ENCODE measurements around the gene FAIM. TPM values are rescaled to one million over a fixed set of nuclear protein-coding genes. Genes with fewer than 3 reads are reported as not detected.

The FAIM gene
- polyA plus RNA-seq, 1 donor, result 14.4 TPM

DNA sequence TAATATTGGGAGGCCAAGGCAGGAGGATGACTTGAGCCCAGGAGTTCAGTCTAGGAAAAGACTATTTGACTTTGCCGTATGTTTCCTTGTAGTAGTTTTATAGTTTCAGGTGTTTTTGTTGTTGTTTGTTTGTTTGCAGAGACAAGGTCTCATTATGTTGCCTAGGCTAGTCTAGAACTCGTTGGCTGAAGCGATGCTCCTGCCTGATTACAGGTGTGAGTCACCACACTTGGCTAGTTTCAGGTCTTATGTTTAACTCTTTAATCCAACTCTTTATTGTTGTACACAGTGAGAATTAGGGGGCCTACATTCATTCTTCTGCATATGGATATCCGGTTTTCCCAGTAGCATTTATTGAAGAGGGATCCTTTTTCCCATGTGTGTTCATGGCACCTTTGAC lies 32.0 kb downstream of the FAIM start:
- 89% methylated on average over 3 of the region's 4 CpGs for WGBS (ENCODE audit: insufficient coverage, low lambda C conversion rate)
- H3K4me3 ChIP-seq (ENCODE audit: low read length), result no peak overlapping the region
- no peaks in the 10 kb centered on the region for H3K4me1 ChIP-seq (ENCODE audit: control insufficient read depth, insufficient read depth, low read length)
- no peaks in the 10 kb centered on the region for H3K36me3 ChIP-seq (ENCODE audit: control insufficient read depth, insufficient read depth, low read length)
- H3K27me3 ChIP-seq (ENCODE audit: control insufficient read depth, insufficient read depth, low read length), result no peaks in the 10 kb centered on the region
- H3K9me3 ChIP-seq (ENCODE audit: control insufficient read depth, low read depth, low read length), result peaks cover 4% of the 10 kb centered on the region
- no peak for DNase-seq
- no peak overlapping the region for H3K27ac ChIP-seq (ENCODE audit: low read length)

DNA sequence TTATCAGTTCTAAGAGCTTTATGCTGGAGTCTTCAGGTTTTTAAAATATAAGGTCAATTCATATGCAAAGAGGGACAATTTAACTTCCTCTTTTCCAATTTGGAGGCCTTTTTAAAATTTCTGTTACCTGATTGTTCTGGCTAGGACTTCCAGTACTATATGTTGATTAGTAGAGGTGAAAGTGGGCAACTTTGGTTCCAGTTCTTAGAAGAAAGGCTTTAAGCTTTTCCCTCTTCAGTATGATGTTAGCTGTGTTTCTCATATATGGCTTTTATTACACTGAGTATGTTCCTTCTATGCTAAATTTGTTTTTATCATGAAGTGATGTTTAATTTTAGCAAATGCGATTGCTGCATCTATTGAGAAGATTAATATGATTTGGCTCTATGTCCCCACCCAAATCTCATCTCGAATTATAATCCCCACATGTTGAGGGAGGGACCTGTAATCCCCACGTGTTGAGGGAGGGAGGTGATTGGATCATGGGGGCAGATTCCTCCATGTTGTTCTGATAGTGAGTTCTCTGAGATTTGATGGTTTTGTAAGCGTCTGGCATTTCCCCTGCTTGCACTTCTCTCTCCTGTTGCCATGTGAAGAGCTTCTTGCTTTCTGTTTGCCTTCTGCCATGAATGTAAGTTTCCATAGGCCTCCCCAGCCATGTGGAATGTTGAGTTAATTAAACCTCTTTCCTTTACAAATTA lies 33.8 kb downstream of the FAIM start:
- peaks cover 12% of the 10 kb centered on the region for H3K9me3 ChIP-seq (ENCODE audit: control insufficient read depth, low read depth, low read length)
- H3K36me3 ChIP-seq (ENCODE audit: control insufficient read depth, insufficient read depth, low read length), result no peaks in the 10 kb centered on the region
- 100% methylated on average over 1 of the region's 4 CpGs for WGBS (ENCODE audit: insufficient coverage, low lambda C conversion rate)
- no peak for DNase-seq
- H3K27me3 ChIP-seq (ENCODE audit: control insufficient read depth, insufficient read depth, low read length), result no peaks in the 10 kb centered on the region
- H3K27ac ChIP-seq (ENCODE audit: low read length), result no peak overlapping the region
- no peak overlapping the region for H3K4me3 ChIP-seq (ENCODE audit: low read length)
- H3K4me1 ChIP-seq (ENCODE audit: control insufficient read depth, insufficient read depth, low read length), result no peaks in the 10 kb centered on the region

DNA sequence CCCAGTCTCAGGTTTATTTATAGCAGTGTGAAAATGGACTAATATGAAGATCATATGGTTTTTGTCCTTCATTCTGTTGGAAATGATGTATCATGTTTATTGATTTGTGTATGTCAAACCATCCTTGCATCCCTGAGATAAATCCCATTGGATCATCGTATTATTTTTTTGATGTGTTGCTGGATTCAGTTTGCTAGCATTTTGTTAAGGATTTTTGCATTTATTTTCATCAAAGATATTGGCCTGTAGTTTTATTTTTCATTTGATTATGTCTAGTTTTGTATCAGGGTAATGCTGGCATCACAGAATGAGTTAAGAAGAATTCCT lies 34.3 kb downstream of the FAIM start:
- Histone ChIP-seq H3K4me1 (ENCODE audit: control insufficient read depth, insufficient read depth, low read length) (no peaks in the 10 kb centered on the region), H3K27ac (ENCODE audit: low read length) (no peak overlapping the region), H3K4me3 (ENCODE audit: low read length) (no peak overlapping the region), H3K36me3 (ENCODE audit: control insufficient read depth, insufficient read depth, low read length) (no peaks in the 10 kb centered on the region), H3K9me3 (ENCODE audit: control insufficient read depth, low read depth, low read length) (peaks cover 12% of the 10 kb centered on the region), H3K27me3 (ENCODE audit: control insufficient read depth, insufficient read depth, low read length) (no peaks in the 10 kb centered on the region)
- WGBS (ENCODE audit: insufficient coverage, low lambda C conversion rate), result 100% methylated on average over 1 of the region's 1 CpG
- no peak for DNase-seq

DNA sequence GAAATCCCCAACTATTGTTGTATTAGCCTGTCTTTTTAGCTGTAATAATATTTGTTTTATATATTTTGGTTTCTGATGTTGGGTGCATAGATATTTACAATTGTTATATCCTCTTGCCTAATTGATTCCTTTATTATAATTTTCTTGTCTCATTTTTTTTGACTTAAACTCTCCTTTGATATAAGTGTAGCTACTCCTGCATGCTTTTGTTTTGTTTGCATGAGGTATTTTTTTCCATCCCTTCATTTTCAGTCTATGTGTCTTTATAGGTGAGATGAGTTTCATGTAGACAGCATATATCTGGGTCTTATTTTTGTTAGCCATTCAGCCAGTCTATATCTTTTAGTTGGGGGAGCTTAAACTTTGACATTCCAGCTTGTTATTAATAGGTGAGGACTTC lies 37.4 kb downstream of the FAIM start:
- Histone ChIP-seq H3K4me3 (ENCODE audit: low read length) (no peak overlapping the region), H3K27me3 (ENCODE audit: control insufficient read depth, insufficient read depth, low read length) (no peaks in the 10 kb centered on the region), H3K4me1 (ENCODE audit: control insufficient read depth, insufficient read depth, low read length) (no peaks in the 10 kb centered on the region), H3K27ac (ENCODE audit: low read length) (no peak overlapping the region), H3K9me3 (ENCODE audit: control insufficient read depth, low read depth, low read length) (peaks cover 23% of the 10 kb centered on the region), H3K36me3 (ENCODE audit: control insufficient read depth, insufficient read depth, low read length) (peaks cover 18% of the 10 kb centered on the region)
- no peak for DNase-seq

DNA sequence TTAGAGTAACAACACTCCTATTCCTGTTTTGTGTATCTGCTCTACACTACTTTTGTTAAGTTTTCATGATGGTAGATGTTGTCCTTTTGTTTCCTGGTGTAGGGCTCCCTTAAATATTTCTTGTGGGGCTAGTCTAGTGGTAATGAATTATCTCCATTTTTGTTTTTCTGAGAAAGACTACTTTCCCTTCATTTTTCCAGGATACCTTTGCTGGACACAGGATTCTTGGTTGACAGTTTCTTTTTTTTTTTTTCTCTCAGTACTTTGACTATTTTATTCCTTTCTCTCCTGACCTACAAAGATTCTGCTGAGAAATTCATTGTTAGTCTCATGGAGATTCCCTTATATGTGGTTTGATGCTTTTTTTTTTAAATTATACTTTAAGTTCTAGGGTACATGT lies 37.9 kb downstream of the FAIM start:
- H3K36me3 ChIP-seq (ENCODE audit: control insufficient read depth, insufficient read depth, low read length), result peaks cover 20% of the 10 kb centered on the region
- no peak overlapping the region for H3K4me3 ChIP-seq (ENCODE audit: low read length)
- DNase-seq, result no peak
- H3K27ac ChIP-seq (ENCODE audit: low read length), result no peak overlapping the region
- no peaks in the 10 kb centered on the region for H3K4me1 ChIP-seq (ENCODE audit: control insufficient read depth, insufficient read depth, low read length)
- H3K27me3 ChIP-seq (ENCODE audit: control insufficient read depth, insufficient read depth, low read length), result no peaks in the 10 kb centered on the region
- H3K9me3 ChIP-seq (ENCODE audit: control insufficient read depth, low read depth, low read length), result peaks cover 23% of the 10 kb centered on the region

DNA sequence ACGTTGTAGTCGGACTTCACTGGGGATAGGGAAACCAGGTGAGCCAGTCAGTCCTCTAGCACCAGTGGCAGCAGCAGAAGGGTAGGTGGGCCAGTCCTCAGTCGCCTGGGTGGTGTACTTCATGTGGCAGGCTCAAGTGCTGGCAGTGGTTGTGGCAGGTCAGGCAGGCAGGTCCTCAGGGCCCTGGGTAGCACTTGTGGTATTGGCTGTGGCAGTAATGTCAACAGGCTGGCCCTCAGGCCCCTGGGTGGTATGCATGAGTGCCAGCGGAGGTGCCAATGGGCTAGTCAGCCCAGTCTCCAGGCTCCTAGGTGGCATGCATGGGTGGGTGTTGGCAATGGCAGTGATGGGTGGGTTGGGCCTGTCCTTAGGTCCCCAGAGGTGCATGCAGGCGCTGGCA lies 40.6 kb downstream of the FAIM start:
- no peak for DNase-seq
- Histone ChIP-seq H3K9me3 (ENCODE audit: control insufficient read depth, low read depth, low read length) (peaks cover 23% of the 10 kb centered on the region), H3K4me1 (ENCODE audit: control insufficient read depth, insufficient read depth, low read length) (no peaks in the 10 kb centered on the region), H3K27ac (ENCODE audit: low read length) (no peak overlapping the region), H3K36me3 (ENCODE audit: control insufficient read depth, insufficient read depth, low read length) (peaks cover 37% of the 10 kb centered on the region), H3K4me3 (ENCODE audit: low read length) (no peak overlapping the region), H3K27me3 (ENCODE audit: control insufficient read depth, insufficient read depth, low read length) (no peaks in the 10 kb centered on the region)
- WGBS (ENCODE audit: insufficient coverage, low lambda C conversion rate), result no CpG with 5 or more reads among the region's 5 CpGs

DNA sequence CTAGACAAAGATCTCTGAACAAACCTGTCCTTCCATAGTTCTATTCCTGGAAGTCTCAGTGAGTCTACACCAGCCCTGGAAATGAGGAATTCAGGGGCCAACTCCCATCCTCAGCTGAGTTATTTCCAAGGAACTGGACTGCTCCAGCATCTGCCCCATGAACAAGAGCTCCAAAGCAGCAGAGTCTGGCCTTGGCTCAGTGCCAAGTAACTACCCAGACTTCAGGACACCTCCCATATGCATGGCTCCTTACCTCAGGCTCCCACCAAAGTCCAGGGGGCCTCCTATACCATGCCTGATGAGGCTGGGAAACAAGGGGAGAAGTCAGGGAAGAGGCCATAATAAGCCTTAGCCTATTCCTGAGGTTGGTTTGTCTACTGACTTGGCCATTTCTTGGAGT lies 45.0 kb downstream of the FAIM start:
- Histone ChIP-seq H3K4me1 (ENCODE audit: control insufficient read depth, insufficient read depth, low read length) (no peaks in the 10 kb centered on the region), H3K9me3 (ENCODE audit: control insufficient read depth, low read depth, low read length) (peaks cover 11% of the 10 kb centered on the region), H3K36me3 (ENCODE audit: control insufficient read depth, insufficient read depth, low read length) (peaks cover 56% of the 10 kb centered on the region)

DNA sequence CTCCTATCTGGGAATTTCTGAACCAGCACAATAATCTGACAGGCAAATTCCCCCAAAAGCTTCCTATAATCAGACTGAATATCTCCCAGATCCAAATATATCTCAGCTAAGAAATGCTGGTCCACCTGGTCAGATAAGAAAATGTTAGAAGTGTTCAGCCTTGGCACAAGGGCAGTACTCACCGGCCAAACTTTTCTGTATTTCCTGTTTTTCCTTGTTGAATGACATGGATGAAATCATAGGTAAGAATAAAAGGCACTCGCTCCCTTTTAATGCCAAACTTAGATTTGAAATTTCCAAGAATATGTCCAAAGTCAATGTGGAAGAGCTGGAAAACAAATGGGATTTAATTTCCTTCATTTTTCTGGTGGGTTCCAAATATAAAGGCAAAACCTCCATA lies 48.9 kb downstream of the FAIM start:
- Histone ChIP-seq H3K4me1 (ENCODE audit: control insufficient read depth, insufficient read depth, low read length) (no peaks in the 10 kb centered on the region), H3K4me3 (ENCODE audit: low read length) (no peak overlapping the region), H3K27me3 (ENCODE audit: control insufficient read depth, insufficient read depth, low read length) (no peaks in the 10 kb centered on the region), H3K36me3 (ENCODE audit: control insufficient read depth, insufficient read depth, low read length) (peaks cover 39% of the 10 kb centered on the region), H3K9me3 (ENCODE audit: control insufficient read depth, low read depth, low read length) (no peaks in the 10 kb centered on the region), H3K27ac (ENCODE audit: low read length) (no peak overlapping the region)
- DNase-seq, result no peak
- 100% methylated on average over 1 of the region's 2 CpGs for WGBS (ENCODE audit: insufficient coverage, low lambda C conversion rate)

More for the DNA sequence above, 45.0 kb downstream of the FAIM start:
- DNase-seq, result no peak
- Histone ChIP-seq H3K27me3 (ENCODE audit: control insufficient read depth, insufficient read depth, low read length) (no peaks in the 10 kb centered on the region), H3K27ac (ENCODE audit: low read length) (no peak overlapping the region), H3K4me3 (ENCODE audit: low read length) (no peak overlapping the region)

DNA sequence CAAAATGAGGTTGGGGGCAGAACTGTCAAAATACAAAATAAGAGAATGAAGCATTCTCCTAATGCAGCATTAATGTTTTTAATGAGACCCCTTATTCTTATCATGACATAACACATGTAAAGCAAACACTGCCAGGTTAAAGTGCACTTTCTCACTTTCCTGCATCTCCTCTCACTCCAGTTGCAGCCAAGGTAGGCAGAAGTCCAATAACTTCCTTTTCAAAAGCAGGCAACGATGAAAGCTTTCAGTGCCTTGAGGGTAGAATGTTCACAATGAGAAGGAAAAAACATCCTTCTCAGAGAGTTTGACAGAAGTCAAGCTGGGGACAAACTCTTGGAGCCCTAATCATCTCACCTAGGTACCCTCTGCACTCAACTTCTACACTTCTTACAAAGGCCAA lies 59.5 kb downstream of the FAIM start:
- peaks cover 10% of the 10 kb centered on the region for H3K4me1 ChIP-seq (ENCODE audit: control insufficient read depth, insufficient read depth, low read length)

DNA sequence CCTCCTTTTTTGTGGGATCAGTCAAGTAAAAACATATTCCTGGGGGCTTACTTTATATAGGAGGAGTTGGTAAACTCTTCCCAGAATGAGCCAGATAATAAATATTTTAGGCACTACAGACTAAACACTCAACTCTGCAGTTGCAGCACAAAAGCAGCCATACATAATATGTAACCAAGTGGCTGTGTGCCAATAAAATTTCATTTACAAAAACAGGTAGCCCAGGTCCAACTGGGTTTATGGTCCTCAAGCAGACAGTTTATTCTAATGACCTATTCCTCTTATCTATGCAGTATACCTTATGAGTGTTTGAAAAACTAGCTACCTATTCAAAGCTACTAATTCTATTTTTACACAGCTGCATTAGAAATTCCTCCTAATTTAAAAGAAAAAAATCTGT lies 61.8 kb downstream of the FAIM start:
- Histone ChIP-seq H3K36me3 (ENCODE audit: control insufficient read depth, insufficient read depth, low read length) (peaks cover 16% of the 10 kb centered on the region), H3K9me3 (ENCODE audit: control insufficient read depth, low read depth, low read length) (peaks cover 3% of the 10 kb centered on the region), H3K27ac (ENCODE audit: low read length) (no peak overlapping the region), H3K27me3 (ENCODE audit: control insufficient read depth, insufficient read depth, low read length) (no peaks in the 10 kb centered on the region), H3K4me1 (ENCODE audit: control insufficient read depth, insufficient read depth, low read length) (peaks cover 10% of the 10 kb centered on the region), H3K4me3 (ENCODE audit: low read length) (no peak overlapping the region)
- peak; percentile 47 to 75 for DNase-seq

More for the DNA sequence above, 59.5 kb downstream of the FAIM start:
- Histone ChIP-seq H3K4me3 (ENCODE audit: low read length) (no peak overlapping the region), H3K27ac (ENCODE audit: low read length) (no peak overlapping the region), H3K36me3 (ENCODE audit: control insufficient read depth, insufficient read depth, low read length) (peaks cover 22% of the 10 kb centered on the region), H3K27me3 (ENCODE audit: control insufficient read depth, insufficient read depth, low read length) (no peaks in the 10 kb centered on the region), H3K9me3 (ENCODE audit: control insufficient read depth, low read depth, low read length) (no peaks in the 10 kb centered on the region)
- no CpG with 5 or more reads among the region's 1 CpG for WGBS (ENCODE audit: insufficient coverage, low lambda C conversion rate)
- peak in 1 of 2 donors; percentile 45 for DNase-seq

DNA sequence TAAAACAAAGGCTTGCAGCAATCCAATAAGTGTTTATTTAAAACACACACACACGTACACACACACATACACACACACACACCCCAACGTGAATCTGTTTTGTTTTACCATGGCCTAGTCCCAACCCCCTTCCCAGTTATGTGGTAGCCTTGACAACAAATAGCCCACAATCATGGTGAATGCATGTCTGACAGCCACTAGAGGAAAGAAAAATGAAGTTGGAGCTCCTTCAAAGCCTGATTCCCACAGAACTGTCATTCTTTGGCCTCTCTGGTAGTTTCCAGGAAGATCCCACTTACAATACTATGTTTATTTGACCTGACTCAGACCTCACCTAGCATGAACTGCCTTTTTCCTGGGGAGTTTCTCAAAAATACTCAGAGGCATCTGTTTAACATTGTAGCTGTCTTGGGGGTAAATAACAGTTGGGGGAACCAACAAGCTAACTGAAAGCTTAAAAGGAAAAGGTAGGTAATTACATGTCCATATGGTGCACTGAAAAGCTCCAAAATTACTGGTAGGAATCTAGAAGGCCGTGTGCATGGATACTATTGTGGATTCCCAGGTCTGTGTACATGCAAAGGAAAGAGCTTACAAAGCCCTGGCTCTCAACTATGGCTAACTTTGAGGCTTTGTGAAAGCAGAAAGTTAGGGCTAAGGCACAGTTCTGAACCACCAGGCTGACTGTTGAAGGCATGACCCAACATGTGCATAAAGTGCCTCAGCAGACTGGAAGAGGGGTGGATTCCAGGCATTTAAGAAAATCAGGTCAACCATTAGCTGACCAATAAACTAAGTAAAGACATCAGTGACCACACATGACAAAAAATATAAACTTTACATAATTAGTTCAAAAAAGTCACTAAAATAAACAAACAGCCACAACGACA lies 65.3 kb downstream of the FAIM start:
- Histone ChIP-seq H3K27me3 (ENCODE audit: control insufficient read depth, insufficient read depth, low read length) (no peaks in the 10 kb centered on the region), H3K36me3 (ENCODE audit: control insufficient read depth, insufficient read depth, low read length) (peaks cover 15% of the 10 kb centered on the region), H3K4me1 (ENCODE audit: control insufficient read depth, insufficient read depth, low read length) (peaks cover 2% of the 10 kb centered on the region), H3K4me3 (ENCODE audit: low read length) (no peak overlapping the region), H3K9me3 (ENCODE audit: control insufficient read depth, low read depth, low read length) (peaks cover 22% of the 10 kb centered on the region), H3K27ac (ENCODE audit: low read length) (no peak overlapping the region)
- DNase-seq, result no peak
- 33% methylated on average over 1 of the region's 4 CpGs for WGBS (ENCODE audit: insufficient coverage, low lambda C conversion rate)
